C4-2B (cell line): ENCODE data around the gene IL5.

ENCODE experiments used
- ZFX ChIP-seq: fragments of 450-650 bp; IDR thresholded peaks from 2 replicates; pipeline ENCODE4 v1.6.1; 2017
- TF ChIP-seq, protein P1 (sequence below): fragments of 450-650 bp; conservative IDR thresholded peaks from 2 replicates; pipeline ENCODE4 v1.5.1; 2017; ENCODE audit warnings: mild to moderate bottlenecking

DNA sequence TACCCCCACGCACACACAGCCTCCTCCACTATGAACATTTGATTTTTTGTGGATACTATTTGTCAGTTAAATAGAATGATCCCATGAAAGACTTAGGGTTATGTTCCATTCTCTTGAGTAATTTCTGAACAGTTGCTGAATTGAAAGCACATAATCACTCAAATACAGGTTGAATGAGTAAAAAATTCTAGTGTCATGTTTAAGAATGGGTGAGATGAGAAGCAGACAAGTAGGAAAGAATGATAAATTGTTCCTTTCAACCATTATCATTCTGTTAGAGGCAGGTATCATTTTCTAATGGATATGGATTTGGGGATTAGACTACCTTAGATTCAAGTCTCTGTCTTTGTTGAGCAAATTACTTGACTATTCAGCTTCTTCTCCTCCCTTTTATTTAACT is 32.8 kb upstream of the IL5 start:
- TF ChIP-seq, protein P1, sequence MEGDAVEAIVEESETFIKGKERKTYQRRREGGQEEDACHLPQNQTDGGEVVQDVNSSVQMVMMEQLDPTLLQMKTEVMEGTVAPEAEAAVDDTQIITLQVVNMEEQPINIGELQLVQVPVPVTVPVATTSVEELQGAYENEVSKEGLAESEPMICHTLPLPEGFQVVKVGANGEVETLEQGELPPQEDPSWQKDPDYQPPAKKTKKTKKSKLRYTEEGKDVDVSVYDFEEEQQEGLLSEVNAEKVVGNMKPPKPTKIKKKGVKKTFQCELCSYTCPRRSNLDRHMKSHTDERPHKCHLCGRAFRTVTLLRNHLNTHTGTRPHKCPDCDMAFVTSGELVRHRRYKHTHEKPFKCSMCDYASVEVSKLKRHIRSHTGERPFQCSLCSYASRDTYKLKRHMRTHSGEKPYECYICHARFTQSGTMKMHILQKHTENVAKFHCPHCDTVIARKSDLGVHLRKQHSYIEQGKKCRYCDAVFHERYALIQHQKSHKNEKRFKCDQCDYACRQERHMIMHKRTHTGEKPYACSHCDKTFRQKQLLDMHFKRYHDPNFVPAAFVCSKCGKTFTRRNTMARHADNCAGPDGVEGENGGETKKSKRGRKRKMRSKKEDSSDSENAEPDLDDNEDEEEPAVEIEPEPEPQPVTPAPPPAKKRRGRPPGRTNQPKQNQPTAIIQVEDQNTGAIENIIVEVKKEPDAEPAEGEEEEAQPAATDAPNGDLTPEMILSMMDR, result no peak
- TF ChIP-seq ZFX, result no peak
